GM13976 (cell line): Measurements from ENCODE around the gene ATG16L2.

Experiments used
- DNase-seq: peaks from one replicate; pipeline ENCODE4 v3.0.0; 2012; ENCODE audit warnings: low spot score
- CTCF ChIP-seq: IDR thresholded peaks from 2 replicates; pipeline ENCODE4 v1.5.1; 2012; ENCODE audit warnings: borderline replicate concordance, mild to moderate bottlenecking; ENCODE audit not compliant: insufficient read depth; ENCODE audit errors: extremely low read depth, missing control alignments, control extremely low read depth
- in situ Hi-C: fragments of 300-500 bp; cut with MboI; formaldehyde crosslinking; loops from one replicate; pipeline ENCODE4 v1.12.0; 2022; ENCODE audit warnings: low sequenced_read_pairs, mixed read lengths, inconsistent platforms; ENCODE audit not compliant: unreplicated experiment

The ATG16L2 gene

GRCh38 chr11:72842126-72842525, 27.9 kb downstream of the ATG16L2 start:
- no peak for TF ChIP-seq CTCF
- in situ Hi-C loops = no loop called here
- no peak for DNase-seq

- no peak for DNase-seq
- TF ChIP-seq CTCF = no peak
- in situ Hi-C loops = no loop called here
Measured at GRCh38 chr11:72842653-72843330, 28.6 kb downstream of the ATG16L2 start.

- in situ Hi-C loops = no loop called here
- TF ChIP-seq CTCF = no peak
- no peak for DNase-seq
Measured at GRCh38 chr11:72844356-72844755, 30.1 kb downstream of the ATG16L2 start.

DNA sequence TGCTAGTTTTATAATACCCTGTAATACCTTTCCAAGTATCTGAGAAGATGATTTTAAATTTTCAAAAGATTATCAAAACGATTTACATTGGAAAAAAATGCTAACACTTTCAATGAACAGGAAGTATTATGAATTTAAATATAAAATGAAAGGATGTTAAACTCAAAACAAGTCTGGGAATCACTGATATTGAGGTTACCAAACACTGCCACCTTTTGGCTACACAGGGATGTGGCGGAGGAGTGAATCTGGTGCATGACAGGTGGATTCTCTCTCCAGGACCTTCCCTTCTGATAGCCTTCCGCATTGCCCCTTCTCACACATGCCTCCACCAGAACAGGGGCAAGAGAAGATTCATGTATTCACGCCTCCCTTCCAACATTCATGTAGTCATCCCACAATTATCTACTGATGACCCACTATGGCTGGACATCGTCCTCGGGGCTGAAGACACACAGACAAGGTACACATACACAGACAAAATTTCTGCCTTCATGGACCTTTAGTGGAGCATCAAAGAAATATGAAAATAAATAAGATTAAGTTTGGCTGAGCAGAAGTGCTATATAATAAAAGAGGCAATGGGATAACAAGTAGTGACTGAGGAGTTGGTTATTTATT, 34.7 kb downstream of the ATG16L2 start:
- DNase-seq = peak; percentile 34
- in situ Hi-C loops = no loop called here
- TF ChIP-seq CTCF = peak; percentile 19

- in situ Hi-C loops = no loop called here
- no peak for TF ChIP-seq CTCF
- no peak for DNase-seq
Measured at GRCh38 chr11:72850832-72851231, 36.6 kb downstream of the ATG16L2 start.

- no peak for TF ChIP-seq CTCF
- in situ Hi-C loops = no loop called here
- DNase-seq = no peak
Measured at GRCh38 chr11:72851726-72852125, 37.5 kb downstream of the ATG16L2 start.
